Spinal cord (tissue), 10 donors: Measurements from ENCODE around the gene CPNE8. TPM values are rescaled to one million over a fixed set of nuclear protein-coding genes. Genes with fewer than 3 reads are reported as not detected.
A peak's percentile ranks its signal among the peaks of the same experiment; 100 is the strongest.

Experiments
- DNase-seq, 6 donors: peaks; one replicate each; pipeline versions ENCODE4 v3.0.0 to v3.0.0-alpha.2; 2013 to 2015; ENCODE audit warnings: low spot score in 6 of 6, low read depth in 4 of 6
- H3K27ac ChIP-seq: one replicate; pipeline ENCODE4 v1.5.1; 2013; ENCODE audit warnings: low read depth, low read length, control low read depth
- H3K27me3 ChIP-seq: one replicate; pipeline ENCODE4 v1.6.1; 2013; ENCODE audit warnings: low read length; ENCODE audit not compliant: control insufficient read depth, insufficient read depth
- H3K36me3 ChIP-seq: one replicate; pipeline ENCODE4 v1.6.1; 2013; ENCODE audit warnings: low read length; ENCODE audit not compliant: control insufficient read depth, insufficient read depth
- H3K4me1 ChIP-seq: one replicate; pipeline ENCODE4 v1.6.1; 2013; ENCODE audit warnings: low read length; ENCODE audit not compliant: control insufficient read depth, insufficient read depth
- H3K4me3 ChIP-seq: one replicate; pipeline ENCODE4 v1.5.1; 2013; ENCODE audit warnings: low read depth, low read length, control low read depth
- H3K9me3 ChIP-seq: one replicate; pipeline ENCODE4 v1.6.1; 2013; ENCODE audit warnings: low read length; ENCODE audit not compliant: control insufficient read depth, insufficient read depth
- WGBS: methylation state at CpG from one replicate; pipeline ENCODE4 v1.1.5; 2013; ENCODE audit warnings: missing lambda C conversion rate; ENCODE audit not compliant: insufficient coverage; 5-methylcytosine and 5-hydroxymethylcytosine counted together
- polyA plus RNA-seq, 2 donors: library from polyadenylated mRNA; unstranded; fragments of 120-200 nt; gene quantifications; one replicate each; pipeline ENCODE4 v1.2.1, GENCODE V29; 2013; ENCODE audit not compliant: insufficient read length in 2 of 2
- total RNA-seq, 2 donors: library from RNA; depleted of rRNA in 1 of 2; stranded (reverse); fragments of 120-200 nt in 1 of 2; fragments of >200 nt in 1 of 2; gene quantifications; one replicate each; pipeline versions ENCODE4 v1.2.3 to v1.2.4, GENCODE V29; 2013 to 2014
- donor health status: healthy.

Gene CPNE8
- total and polyA plus RNA-seq, 4 donors: 11.6 to 26.2 (median 16.0) TPM

GRCh38 chr12:38721611-38722252 is 183.7 kb downstream of the CPNE8 start:
- no peak for DNase-seq
- H3K4me1 ChIP-seq: no peaks in the 10 kb centered on the region
- H3K9me3 ChIP-seq: no peaks in the 10 kb centered on the region
- no peaks in the 10 kb centered on the region for H3K27me3 ChIP-seq
- H3K4me3 ChIP-seq: no peak overlapping the region
- peaks cover 7% of the 10 kb centered on the region for H3K36me3 ChIP-seq
- H3K27ac ChIP-seq: no peak overlapping the region
- 95% methylated on average over 8 of the region's 10 CpGs for WGBS

- Histone ChIP-seq H3K27ac (no peak overlapping the region), H3K4me1 (no peaks in the 10 kb centered on the region), H3K36me3 (peaks cover 7% of the 10 kb centered on the region), H3K4me3 (no peak overlapping the region), H3K27me3 (no peaks in the 10 kb centered on the region), H3K9me3 (no peaks in the 10 kb centered on the region)
- no peak for DNase-seq
- 96% methylated on average over 9 of the region's 9 CpGs for WGBS
Observed at GRCh38 chr12:38720661-38721060, 184.7 kb downstream of the CPNE8 start.

GRCh38 chr12:38713294-38713693 is 192.1 kb downstream of the CPNE8 start:
- WGBS: 72% methylated on average over 4 of the region's 6 CpGs

GRCh38 chr12:38711054-38711453 is 194.3 kb downstream of the CPNE8 start:
- H3K27ac ChIP-seq: no peak overlapping the region
- H3K27me3 ChIP-seq: no peaks in the 10 kb centered on the region
- H3K4me1 ChIP-seq: no peaks in the 10 kb centered on the region
- no peak overlapping the region for H3K4me3 ChIP-seq
- no CpG with 5 or more reads among the region's 2 CpGs for WGBS
- no peaks in the 10 kb centered on the region for H3K36me3 ChIP-seq
- H3K9me3 ChIP-seq: no peaks in the 10 kb centered on the region
- no peak for DNase-seq

More at GRCh38 chr12:38713294-38713693, 192.1 kb downstream of the CPNE8 start:
- Histone ChIP-seq H3K4me3 (no peak overlapping the region), H3K4me1 (no peaks in the 10 kb centered on the region), H3K9me3 (no peaks in the 10 kb centered on the region), H3K36me3 (no peaks in the 10 kb centered on the region), H3K27me3 (no peaks in the 10 kb centered on the region), H3K27ac (no peak overlapping the region)
- DNase-seq: peak in 1 of 6 donors; percentile 7

GRCh38 chr12:38708466-38708865 is 196.9 kb downstream of the CPNE8 start:
- Histone ChIP-seq H3K27me3 (no peaks in the 10 kb centered on the region), H3K27ac (no peak overlapping the region), H3K9me3 (no peaks in the 10 kb centered on the region), H3K4me3 (no peak overlapping the region), H3K4me1 (no peaks in the 10 kb centered on the region), H3K36me3 (no peaks in the 10 kb centered on the region)
- DNase-seq: peak in 1 of 6 donors; percentile 65

GRCh38 chr12:38707648-38708047 is 197.7 kb downstream of the CPNE8 start:
- Histone ChIP-seq H3K9me3 (no peaks in the 10 kb centered on the region), H3K4me3 (no peak overlapping the region), H3K36me3 (no peaks in the 10 kb centered on the region), H3K27me3 (no peaks in the 10 kb centered on the region), H3K4me1 (no peaks in the 10 kb centered on the region), H3K27ac (no peak overlapping the region)
- WGBS: no CpG with 5 or more reads among the region's 1 CpG
- DNase-seq: peak in 1 of 6 donors; percentile 42

- Histone ChIP-seq H3K9me3 (no peaks in the 10 kb centered on the region), H3K27ac (no peak overlapping the region), H3K4me3 (no peak overlapping the region), H3K36me3 (no peaks in the 10 kb centered on the region), H3K27me3 (no peaks in the 10 kb centered on the region), H3K4me1 (no peaks in the 10 kb centered on the region)
- WGBS: no CpG with 5 or more reads among the region's 1 CpG
- DNase-seq: no peak
Observed at GRCh38 chr12:38697289-38697688, 208.1 kb downstream of the CPNE8 start.

GRCh38 chr12:38695057-38695456 is 210.3 kb downstream of the CPNE8 start:
- H3K4me3 ChIP-seq: no peak overlapping the region
- no peak for DNase-seq
- no peaks in the 10 kb centered on the region for H3K27me3 ChIP-seq
- no peaks in the 10 kb centered on the region for H3K36me3 ChIP-seq
- WGBS: 71% methylated on average over 1 of the region's 3 CpGs
- H3K27ac ChIP-seq: no peak overlapping the region
- H3K4me1 ChIP-seq: no peaks in the 10 kb centered on the region
- no peaks in the 10 kb centered on the region for H3K9me3 ChIP-seq

- DNase-seq: no peak
- Histone ChIP-seq H3K27me3 (no peaks in the 10 kb centered on the region), H3K27ac (no peak overlapping the region), H3K4me3 (no peak overlapping the region), H3K36me3 (no peaks in the 10 kb centered on the region), H3K4me1 (no peaks in the 10 kb centered on the region), H3K9me3 (no peaks in the 10 kb centered on the region)
- WGBS: no CpG with 5 or more reads among the region's 2 CpGs
Observed at GRCh38 chr12:38691164-38691563, 214.2 kb downstream of the CPNE8 start.

- DNase-seq: peak in 1 of 6 donors; percentile 3
- H3K27ac ChIP-seq: no peak overlapping the region
- no peaks in the 10 kb centered on the region for H3K27me3 ChIP-seq
- no peaks in the 10 kb centered on the region for H3K9me3 ChIP-seq
- no peaks in the 10 kb centered on the region for H3K36me3 ChIP-seq
- H3K4me1 ChIP-seq: no peaks in the 10 kb centered on the region
- H3K4me3 ChIP-seq: no peak overlapping the region
Observed at GRCh38 chr12:38690646-38691045, 214.7 kb downstream of the CPNE8 start.
